ENCODE measurements around the gene CST11.
"Not testable (repeated sequence)": the region's sequence is repeated elsewhere in the genome, so short reads cannot be mapped to it uniquely, and the experiment has no call there.

The CST11 gene

DNA sequence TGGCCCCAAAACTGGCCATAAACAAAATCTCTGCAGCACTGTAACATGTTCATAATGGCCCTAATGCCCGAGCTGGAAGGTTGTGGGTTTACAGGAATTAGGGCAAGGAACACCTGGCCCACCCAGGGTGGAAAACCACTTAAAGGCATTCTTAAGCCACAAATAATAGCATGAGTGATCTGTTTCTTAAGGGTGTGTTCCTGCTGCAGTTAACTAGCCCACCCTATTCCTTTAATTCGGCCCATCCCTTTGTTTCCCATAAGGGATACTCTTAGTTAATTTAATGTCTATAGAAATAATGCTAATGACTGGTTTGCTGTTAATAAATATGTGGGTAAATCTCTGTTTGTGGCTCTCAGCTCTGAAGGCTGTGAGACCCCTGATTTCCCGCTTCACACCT, 14.3 kb upstream of the CST11 start:
- not testable (repeated sequence) for H3K36me3 Mint-ChIP-seq, H3K4me3 Mint-ChIP-seq, H3K4me1 Mint-ChIP-seq, H3K27ac Mint-ChIP-seq
- H3K9me3 Mint-ChIP-seq = peaks cover 12% of the 10 kb centered on the region
- H3K27me3 Mint-ChIP-seq = peaks cover 15% of the 10 kb centered on the region

DNA sequence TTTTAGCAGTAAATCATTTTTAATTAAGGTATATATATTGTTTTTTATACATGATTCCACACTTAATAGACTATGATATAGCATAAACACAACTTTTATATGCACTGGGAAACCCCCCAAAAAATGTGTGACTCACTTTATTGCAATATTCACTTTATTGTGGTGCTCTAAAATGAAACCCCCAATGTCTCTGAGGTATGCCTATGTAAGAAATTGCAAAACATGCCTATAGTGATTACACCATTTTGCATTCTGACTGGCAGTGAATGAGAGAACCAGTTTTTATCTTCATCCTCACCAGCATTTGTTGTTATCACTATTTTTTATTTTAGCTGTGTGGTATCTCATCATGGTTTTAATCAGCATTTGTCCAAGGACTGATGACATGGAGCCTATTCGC, 8.5 kb upstream of the CST11 start:
- peaks cover 8% of the 10 kb centered on the region for H3K9me3 Mint-ChIP-seq
- H3K4me3 Mint-ChIP-seq = no peak overlapping the region
- peaks cover 8% of the 10 kb centered on the region for H3K27me3 Mint-ChIP-seq
- no peaks in the 10 kb centered on the region for H3K36me3 Mint-ChIP-seq
- H3K4me1 Mint-ChIP-seq = peaks cover 8% of the 10 kb centered on the region
- H3K27ac Mint-ChIP-seq = no peak overlapping the region

DNA sequence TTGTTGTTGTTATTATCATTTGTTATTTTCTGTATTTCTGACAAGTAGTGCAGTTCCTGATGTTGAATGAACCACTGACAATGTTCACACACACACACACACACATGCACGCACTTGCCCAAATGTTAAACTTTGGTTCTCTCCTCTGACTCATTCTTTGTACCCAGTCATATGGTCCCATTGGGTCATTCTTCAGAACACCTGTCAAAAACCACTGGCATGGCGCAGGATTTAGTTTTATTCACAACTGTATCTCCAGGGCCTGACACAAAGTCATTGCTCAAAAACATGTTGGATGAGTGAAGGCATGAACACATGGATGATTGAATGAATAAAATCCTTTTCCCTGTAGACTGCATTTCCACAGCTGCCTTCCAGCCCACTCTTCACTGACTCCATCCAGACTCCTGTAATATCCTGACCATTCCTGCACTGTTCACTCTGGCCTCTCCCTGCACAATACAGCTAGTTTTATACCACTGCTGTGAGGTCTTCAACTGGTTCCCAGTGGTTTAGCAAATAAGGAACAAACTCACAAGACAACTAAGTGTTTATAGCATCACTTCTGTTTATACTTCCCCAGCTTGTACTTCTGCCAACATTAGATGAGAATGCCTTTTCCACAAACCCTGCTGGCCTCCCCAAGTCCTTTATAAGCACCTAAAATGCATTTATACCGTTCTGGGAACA, 6.9 kb upstream of the CST11 start:
- Mint-ChIP-seq H3K9me3 (peaks cover 4% of the 10 kb centered on the region), H3K4me3 (no peak overlapping the region), H3K4me1 (peaks cover 14% of the 10 kb centered on the region), H3K27me3 (peaks cover 6% of the 10 kb centered on the region), H3K27ac (no peak overlapping the region), H3K36me3 (no peaks in the 10 kb centered on the region)

DNA sequence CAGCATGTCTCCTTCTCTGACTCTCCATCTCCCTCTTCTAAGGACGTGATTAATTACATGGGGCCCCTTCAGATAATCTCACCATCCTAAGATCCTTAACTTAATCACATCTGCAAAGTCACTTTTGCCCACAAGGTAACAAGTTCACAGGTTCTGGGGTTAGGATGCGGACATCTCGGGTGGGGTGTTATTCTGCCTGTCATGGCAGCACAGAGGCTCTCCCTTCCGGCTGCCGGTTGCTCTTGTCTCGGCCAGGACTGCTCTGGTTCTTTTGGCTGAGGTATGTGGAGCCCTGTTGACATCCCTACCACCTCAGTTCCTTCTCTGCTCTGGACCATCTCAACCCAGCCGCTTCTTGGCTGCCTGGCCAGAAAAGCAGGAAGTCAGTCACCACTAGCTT, 4.2 kb upstream of the CST11 start:
- Mint-ChIP-seq H3K4me1 (peaks cover 14% of the 10 kb centered on the region), H3K27ac (no peak overlapping the region), H3K9me3 (no peaks in the 10 kb centered on the region), H3K27me3 (peaks cover 2% of the 10 kb centered on the region), H3K4me3 (no peak overlapping the region), H3K36me3 (no peaks in the 10 kb centered on the region)

DNA sequence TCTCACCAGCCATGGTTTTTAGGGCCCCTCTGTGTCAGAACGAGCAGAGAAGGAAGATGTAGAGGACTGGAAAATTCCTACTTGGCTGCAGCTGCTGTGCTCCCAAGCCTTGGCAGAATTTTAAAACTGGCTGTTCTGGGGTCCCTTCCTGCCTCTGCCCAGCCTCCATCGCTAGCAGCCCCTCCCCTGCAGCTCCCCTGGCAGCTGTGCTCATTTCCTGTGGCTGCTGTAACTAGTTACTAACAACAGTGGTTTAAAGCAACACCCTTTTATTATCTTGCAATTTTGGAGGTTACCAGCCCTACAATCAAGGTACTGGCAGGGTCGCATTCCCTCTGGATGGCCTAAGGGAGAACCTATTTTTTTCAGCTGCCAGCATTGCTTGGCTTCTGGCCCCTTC, 3.7 kb upstream of the CST11 start:
- peaks cover 2% of the 10 kb centered on the region for H3K27me3 Mint-ChIP-seq
- no peaks in the 10 kb centered on the region for H3K36me3 Mint-ChIP-seq
- H3K4me3 Mint-ChIP-seq = no peak overlapping the region
- no peak overlapping the region for H3K27ac Mint-ChIP-seq
- peaks cover 14% of the 10 kb centered on the region for H3K4me1 Mint-ChIP-seq
- no peaks in the 10 kb centered on the region for H3K9me3 Mint-ChIP-seq

DNA sequence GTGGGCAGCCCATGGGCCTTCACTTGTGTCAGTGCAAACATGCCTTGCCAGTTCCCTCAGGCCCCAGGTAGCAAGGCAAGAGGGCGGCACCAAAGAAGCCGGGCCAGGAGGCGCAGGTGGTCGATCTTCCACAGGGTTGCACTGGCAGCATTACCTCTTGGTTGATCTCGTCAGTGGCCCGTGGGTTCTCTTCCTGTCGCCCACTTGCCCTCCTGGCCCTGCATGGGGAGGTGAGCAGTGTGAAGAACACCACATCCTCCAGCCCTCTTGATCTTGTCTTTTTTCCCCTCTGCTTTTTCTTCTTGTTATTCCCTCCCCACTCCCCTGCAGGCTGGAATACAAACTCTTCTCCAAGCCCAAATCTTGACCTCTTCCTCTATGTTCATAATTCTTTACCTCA, 3.0 kb upstream of the CST11 start:
- no peaks in the 10 kb centered on the region for H3K27me3 Mint-ChIP-seq
- H3K36me3 Mint-ChIP-seq = no peaks in the 10 kb centered on the region
- H3K27ac Mint-ChIP-seq = no peak overlapping the region
- H3K4me3 Mint-ChIP-seq = no peak overlapping the region
- no peaks in the 10 kb centered on the region for H3K9me3 Mint-ChIP-seq
- H3K4me1 Mint-ChIP-seq = peaks cover 14% of the 10 kb centered on the region

DNA sequence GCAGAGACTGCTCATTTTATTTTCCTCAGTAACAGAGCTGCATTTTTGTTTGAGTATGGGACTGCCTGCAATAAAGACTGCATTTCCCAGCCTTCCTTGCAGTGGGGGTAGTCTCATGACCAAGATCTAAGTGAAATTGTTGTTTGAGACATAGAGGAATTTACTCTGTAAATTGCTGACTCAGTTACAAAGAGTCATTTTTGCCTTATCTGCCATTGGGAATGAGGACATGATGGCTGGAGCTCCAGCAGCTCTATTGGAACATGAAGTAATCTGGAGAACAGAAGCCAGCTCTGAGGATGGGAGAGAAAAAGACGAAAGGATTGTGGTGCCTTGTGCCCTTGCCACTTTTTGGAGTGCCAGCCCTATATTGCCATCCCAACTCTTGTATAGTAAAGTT, 2.1 kb upstream of the CST11 start:
- H3K4me1 Mint-ChIP-seq = peaks cover 14% of the 10 kb centered on the region
- H3K27me3 Mint-ChIP-seq = no peaks in the 10 kb centered on the region
- no peaks in the 10 kb centered on the region for H3K9me3 Mint-ChIP-seq
- no peak overlapping the region for H3K4me3 Mint-ChIP-seq
- no peaks in the 10 kb centered on the region for H3K36me3 Mint-ChIP-seq
- no peak overlapping the region for H3K27ac Mint-ChIP-seq

DNA sequence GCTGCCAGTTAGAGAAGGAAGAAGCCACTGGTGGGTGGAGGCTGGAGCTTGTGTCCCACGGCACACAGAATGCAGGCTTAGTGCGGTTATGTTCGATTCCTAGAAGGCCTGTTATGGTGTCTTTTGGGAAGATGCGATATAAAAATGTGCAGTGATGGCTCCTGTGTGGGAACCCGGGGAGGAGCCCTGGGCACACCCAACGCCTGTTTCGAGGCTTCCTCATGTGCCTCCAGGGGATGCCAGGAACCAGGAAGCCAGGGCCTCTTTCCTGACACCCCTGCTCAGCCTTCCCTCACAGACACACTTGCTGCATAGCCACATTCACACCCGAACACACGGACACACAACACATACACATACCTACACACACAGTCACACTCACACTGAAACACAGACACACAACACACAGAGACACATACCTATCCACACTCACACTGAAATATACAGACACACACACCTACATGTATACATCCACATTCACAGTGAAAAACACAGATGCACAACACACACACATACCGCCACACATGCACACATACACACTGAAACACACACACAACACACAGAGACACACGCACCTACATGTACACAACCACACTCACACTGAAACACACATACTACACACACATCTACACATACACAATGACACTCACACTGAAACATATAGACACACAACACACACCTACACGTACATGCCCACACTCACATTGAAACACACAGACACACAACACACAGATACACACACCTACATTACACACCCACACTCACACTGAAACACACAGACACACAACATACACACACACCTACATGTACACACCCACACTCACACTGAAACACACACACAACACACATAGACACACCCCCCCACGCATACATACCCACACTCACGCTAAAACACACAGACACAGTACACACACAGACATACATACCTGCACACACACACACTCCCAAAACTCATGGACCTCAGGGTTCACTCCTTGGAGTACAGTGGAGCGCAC, 1.2 kb upstream of the CST11 start:
- Mint-ChIP-seq H3K4me3 (no peak overlapping the region), H3K27ac (no peak overlapping the region), H3K36me3 (no peaks in the 10 kb centered on the region), H3K27me3 (no peaks in the 10 kb centered on the region), H3K4me1 (peaks cover 14% of the 10 kb centered on the region), H3K9me3 (no peaks in the 10 kb centered on the region)

DNA sequence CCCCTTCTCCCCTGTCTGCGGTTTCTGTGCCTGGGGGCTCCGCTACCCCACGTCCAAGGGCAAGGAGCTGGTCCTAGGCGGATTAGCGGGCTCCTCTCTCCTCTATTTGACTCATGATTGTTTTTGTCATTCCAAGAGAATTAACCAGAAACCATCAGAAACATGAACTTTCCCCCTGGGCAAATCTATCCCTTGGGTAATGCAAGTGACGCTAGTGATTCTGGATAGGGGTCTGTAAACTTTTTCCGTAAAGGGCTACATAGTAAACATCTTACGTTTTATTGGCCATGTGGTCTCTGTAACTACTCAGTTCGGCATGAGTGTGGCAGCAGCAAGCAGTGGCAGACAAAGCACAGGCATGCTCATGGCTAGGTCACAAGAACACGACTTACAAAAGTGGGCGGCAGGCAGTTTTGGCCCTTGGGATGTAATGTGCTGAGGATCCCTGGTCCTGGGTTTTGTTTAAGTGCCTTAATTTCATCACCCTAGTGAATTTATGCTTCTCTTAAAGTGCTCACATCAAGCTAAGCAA, 654 bp downstream of the CST11 start:
- Mint-ChIP-seq H3K27me3 (no peaks in the 10 kb centered on the region), H3K4me3 (no peak overlapping the region), H3K27ac (no peak overlapping the region), H3K4me1 (peaks cover 14% of the 10 kb centered on the region), H3K9me3 (no peaks in the 10 kb centered on the region), H3K36me3 (no peaks in the 10 kb centered on the region)

DNA sequence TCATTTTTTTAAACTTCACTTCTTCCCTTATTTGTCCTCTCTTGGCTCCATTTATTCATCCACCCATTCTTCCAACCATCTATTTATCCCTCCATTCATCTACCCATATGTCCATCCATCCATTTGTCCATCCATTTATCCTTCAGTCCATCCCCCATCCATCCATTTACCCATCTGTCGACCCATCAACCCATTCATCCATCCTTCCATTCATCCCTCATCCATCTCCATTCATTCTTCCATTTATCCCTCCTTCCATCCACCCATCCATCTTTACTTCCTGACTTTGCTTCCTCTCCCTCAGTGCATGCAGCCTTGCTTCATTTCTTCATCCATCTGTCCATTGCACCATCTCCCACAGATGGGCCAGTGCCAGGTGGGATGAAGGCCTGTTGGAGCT, 1.8 kb downstream of the CST11 start:
- no peak overlapping the region for H3K27ac Mint-ChIP-seq
- no peaks in the 10 kb centered on the region for H3K27me3 Mint-ChIP-seq
- H3K36me3 Mint-ChIP-seq = no peaks in the 10 kb centered on the region
- H3K9me3 Mint-ChIP-seq = no peaks in the 10 kb centered on the region
- no peak overlapping the region for H3K4me3 Mint-ChIP-seq
- H3K4me1 Mint-ChIP-seq = peaks cover 3% of the 10 kb centered on the region

DNA sequence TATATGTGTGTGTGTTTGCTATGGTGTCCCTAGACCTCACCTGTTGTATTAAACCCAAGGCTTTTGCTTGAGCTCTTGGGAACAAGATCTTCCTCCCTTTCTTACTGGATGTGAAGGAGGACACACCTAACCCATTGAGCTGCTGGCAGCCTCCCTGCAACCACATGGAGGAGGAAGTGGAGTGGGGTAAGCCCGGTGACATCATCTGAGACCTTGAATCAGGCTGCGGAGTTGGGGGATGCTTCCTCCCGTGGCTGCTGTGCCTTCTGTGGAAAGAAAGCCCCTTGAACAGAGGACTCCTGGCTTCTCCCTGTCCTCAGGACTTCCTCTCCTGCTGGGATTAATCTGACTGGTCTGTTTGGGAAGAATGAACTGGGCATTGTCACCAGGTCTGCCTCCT, 3.3 kb downstream of the CST11 start:
- no peaks in the 10 kb centered on the region for H3K36me3 Mint-ChIP-seq
- H3K9me3 Mint-ChIP-seq = no peaks in the 10 kb centered on the region
- H3K27me3 Mint-ChIP-seq = no peaks in the 10 kb centered on the region
- no peaks in the 10 kb centered on the region for H3K4me1 Mint-ChIP-seq
- H3K4me3 Mint-ChIP-seq = no peak overlapping the region
- no peak overlapping the region for H3K27ac Mint-ChIP-seq

DNA sequence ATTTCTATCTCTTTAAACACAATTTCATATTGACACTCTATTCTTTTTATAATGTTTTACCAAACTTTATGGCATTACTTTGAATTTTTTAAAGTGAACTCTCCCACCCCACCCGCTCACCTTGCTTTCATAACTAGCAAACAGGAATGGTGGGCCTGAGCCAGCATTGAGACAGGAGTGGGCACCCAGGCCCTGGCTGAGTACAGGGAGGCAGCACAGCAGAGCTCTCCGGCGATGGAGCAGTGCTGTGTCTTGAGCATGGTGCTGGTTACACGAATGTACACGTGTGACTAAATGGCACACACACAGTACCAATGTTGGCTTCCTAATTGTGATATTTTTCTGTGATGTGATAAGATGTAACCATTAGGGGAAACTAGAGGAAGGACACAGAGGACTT, 4.5 kb downstream of the CST11 start:
- Mint-ChIP-seq H3K4me3 (no peak overlapping the region), H3K27me3 (no peaks in the 10 kb centered on the region), H3K9me3 (no peaks in the 10 kb centered on the region), H3K27ac (no peak overlapping the region), H3K36me3 (no peaks in the 10 kb centered on the region), H3K4me1 (no peaks in the 10 kb centered on the region)

DNA sequence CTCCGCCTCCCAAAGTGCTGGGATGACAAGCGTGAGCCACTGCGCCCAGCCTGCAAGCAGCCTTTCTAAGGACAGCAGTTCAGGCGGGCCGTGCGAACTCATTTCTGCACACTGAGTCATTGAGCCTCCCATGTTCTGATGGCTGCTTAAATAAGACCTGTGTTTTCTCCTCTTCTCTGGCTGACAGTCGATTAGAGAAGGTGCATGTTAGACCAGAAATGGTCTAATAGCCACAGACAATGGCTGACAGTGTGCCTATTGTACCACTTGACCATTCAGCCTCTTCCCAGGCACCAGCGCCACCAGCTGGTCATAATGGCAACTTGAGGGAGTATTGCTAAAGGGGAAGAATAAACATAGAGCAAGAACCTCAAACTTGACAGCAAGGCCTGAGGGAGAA, 6.2 kb downstream of the CST11 start:
- Mint-ChIP-seq H3K9me3 (no peaks in the 10 kb centered on the region), H3K36me3 (no peaks in the 10 kb centered on the region), H3K27ac (no peak overlapping the region), H3K4me1 (no peaks in the 10 kb centered on the region), H3K4me3 (no peak overlapping the region), H3K27me3 (no peaks in the 10 kb centered on the region)

DNA sequence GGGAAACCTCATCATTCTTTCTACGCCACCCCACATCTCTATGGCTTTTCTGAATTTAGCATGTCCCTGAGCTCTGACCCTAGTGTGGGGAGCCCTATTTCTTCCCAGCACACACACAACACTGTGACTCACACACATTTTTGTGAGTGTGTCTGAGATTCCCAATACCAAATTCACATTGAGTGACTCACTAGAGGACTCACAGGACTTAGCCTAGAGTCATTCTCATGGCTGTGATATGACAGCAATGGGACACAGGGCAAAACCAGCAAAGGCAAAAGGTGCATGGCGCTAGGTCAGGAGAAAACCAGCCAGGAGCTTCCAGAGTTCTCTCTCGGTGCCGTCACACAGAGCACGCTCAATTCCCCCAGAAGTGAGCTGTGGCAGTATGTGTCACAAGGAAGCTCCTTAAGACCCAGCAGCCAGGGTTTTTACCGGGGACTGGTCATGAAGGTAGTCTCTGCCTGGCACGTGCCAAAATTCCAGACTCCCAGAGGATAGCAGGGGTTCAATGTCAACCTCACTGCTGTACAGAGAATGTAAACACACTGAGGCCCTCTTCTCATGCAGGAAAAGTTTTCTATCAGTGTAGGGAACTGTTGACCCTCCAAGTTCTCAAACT, 7.0 kb downstream of the CST11 start:
- H3K4me1 Mint-ChIP-seq = no peaks in the 10 kb centered on the region
- no peak overlapping the region for H3K4me3 Mint-ChIP-seq
- H3K36me3 Mint-ChIP-seq = no peaks in the 10 kb centered on the region
- no peaks in the 10 kb centered on the region for H3K9me3 Mint-ChIP-seq
- H3K27ac Mint-ChIP-seq = no peak overlapping the region
- no peaks in the 10 kb centered on the region for H3K27me3 Mint-ChIP-seq

DNA sequence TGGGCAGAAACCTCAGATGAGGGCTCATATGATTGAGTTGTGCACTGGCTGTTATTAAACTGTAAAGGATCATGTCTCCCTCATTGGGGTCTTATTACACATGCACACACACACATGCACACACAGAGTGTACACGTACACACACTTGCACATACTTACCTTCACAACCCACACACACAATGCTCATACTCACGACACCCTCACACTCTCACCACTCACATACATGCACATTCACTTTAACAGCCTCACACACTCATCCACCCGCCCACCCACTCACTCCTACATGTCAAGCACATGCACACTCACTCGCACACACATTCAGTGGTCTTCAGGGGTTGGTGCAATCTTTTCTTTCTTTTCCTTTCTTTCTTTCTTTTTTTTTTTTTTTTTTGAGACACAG, 7.8 kb downstream of the CST11 start:
- Mint-ChIP-seq H3K9me3 (no peaks in the 10 kb centered on the region), H3K4me1 (no peaks in the 10 kb centered on the region), H3K27me3 (no peaks in the 10 kb centered on the region), H3K36me3 (no peaks in the 10 kb centered on the region), H3K27ac (no peak overlapping the region), H3K4me3 (no peak overlapping the region)

DNA sequence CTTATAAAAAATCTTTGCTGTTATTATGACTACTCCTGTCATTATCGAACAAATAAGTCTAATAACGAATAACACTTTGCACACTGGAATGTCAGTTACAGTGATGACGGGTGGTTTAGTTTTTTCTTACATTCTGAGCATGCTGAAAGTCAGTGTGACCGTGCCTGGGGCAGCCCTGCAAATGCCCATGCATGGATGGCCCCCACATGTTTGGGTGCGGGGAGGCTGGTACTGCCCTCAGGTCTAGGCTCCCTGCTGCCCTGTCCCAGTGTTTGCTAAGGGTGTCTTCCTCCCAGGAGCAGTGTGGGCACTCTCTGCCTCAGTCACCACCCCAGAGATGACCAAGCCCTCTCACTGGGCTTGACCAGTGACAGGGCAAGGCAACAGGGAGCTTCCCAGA, 10.2 kb downstream of the CST11 start:
- H3K27ac Mint-ChIP-seq = no peak overlapping the region
- no peaks in the 10 kb centered on the region for H3K9me3 Mint-ChIP-seq
- no peaks in the 10 kb centered on the region for H3K36me3 Mint-ChIP-seq
- no peaks in the 10 kb centered on the region for H3K4me1 Mint-ChIP-seq
- no peaks in the 10 kb centered on the region for H3K27me3 Mint-ChIP-seq
- no peak overlapping the region for H3K4me3 Mint-ChIP-seq

All from activated naive CD4-positive, alpha-beta T cell treated with anti-CD3 and anti-CD28 coated beads, Interleukin-2, amount 50 U/mL, for 24 hours (primary cell).